Stimulated activated CD4-positive, alpha-beta T cell treated with anti-CD3 and anti-CD28 coated beads, Interleukin-2, amount 100 ng/mL, for 24 hours (primary cell): ENCODE measurements around the gene RBM33.
"Not testable (repeated sequence)": the region's sequence is repeated elsewhere in the genome, so short reads cannot be mapped to it uniquely, and the experiment has no call there.

ENCODE experiments used
- DNase-seq, 2 donors: peaks; one replicate each; pipeline ENCODE4 v3.0.0-alpha.2; 2020

RBM33 gene

DNA sequence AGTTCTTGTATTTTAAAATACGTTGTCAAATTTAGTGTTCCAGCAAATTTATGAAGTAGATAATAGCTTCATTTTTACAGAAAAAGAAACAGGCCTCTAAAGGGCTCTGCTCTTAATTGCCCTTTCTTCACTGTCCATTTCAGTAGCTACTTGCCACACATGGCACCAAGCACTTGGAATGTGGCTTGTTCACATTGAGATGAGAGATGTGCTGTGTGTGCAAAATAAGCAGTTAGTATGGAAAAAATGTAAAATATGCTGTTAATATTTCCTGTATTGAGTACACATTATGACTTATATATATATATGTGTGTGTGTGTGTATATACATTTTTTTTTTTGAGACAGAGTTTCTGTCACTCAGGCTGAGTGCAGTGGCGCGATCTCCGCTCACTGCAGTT, 19.5 kb downstream of the RBM33 start:
- no peak for DNase-seq

DNA sequence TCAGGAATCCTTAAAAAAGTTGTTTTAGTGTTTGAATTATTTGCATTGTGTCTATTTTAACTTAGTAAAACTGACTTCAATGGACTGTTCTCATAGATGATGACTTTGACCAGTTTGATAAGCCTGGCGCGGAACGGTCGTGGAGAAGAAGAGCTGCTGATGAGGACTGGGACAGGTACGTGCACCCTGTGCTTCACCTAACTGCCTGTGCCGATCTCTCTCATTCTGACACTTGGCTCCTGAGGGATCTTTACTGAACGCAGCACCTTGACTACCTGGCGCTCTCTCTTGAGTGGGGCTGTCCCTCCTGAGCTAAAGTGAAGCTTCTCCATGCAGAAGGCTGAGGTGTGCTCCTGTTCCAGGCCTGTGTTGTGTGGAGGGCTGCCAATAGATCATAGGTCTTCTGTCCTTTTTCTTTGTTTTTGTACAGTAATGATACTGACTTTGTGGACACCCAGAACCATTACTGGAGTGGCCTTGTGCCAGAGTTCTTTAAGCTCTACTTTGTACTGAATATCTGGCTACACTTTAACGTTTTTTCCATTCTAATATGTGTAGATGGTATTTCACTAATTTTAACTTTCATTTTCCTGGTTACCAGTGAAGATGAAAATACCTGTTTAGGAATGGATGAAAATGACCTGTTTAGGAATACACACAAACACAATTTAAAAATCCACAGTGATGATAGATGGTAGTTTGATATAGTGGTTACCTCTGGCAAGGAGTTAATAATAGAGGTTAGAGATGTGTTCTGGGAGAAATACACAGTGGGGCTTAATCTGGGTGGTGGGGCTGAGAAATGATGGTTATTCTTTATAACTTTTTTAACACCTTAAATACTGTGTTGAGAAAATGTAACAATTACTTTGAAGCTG, 20.9 kb downstream of the RBM33 start:
- DNase-seq: no peak

DNA sequence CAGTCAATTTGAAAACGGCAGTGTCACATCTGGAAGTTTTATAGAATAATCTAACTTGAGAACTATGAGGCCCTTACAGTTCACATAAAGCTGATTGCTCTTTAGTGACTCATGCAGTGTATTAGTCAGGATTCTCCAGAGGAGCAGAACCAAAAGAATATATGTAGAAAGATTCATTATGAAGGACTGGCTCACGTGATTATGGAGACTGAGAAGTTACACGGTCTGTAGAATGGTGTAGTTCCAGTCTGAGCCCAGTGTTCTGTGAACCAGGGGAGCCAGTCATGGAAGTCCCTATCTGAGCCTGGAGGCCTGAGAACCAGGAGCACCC, 21.5 kb downstream of the RBM33 start:
- DNase-seq: no peak

DNA sequence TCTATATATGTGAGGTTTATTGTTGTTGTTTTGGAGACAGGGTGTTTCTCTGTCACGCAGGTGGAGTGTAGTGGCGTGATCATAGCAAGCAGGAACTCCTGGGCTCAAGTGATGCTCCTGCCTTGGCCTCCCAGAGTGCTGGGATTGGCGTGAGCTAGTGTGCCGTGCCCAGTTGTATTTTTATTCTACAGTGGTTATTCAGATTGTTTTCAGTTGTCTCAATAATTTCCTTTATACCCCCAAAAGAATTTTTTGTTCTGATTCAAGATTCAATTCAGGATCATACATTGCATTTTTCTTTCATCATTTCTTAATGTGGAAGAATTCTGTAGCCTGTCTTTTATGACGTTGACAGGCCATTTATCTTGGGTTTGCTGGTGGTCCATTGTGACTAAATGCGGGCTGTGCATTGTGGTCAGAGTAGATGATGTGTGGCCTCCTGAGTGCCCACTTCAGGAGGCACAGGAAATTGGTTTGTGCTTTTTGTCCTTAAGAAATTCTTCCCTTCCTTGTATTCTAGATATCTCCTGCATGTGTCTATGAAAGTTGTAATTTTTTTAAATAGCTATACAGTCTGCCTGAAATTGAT, 22.9 kb downstream of the RBM33 start:
- no peak for DNase-seq

DNA sequence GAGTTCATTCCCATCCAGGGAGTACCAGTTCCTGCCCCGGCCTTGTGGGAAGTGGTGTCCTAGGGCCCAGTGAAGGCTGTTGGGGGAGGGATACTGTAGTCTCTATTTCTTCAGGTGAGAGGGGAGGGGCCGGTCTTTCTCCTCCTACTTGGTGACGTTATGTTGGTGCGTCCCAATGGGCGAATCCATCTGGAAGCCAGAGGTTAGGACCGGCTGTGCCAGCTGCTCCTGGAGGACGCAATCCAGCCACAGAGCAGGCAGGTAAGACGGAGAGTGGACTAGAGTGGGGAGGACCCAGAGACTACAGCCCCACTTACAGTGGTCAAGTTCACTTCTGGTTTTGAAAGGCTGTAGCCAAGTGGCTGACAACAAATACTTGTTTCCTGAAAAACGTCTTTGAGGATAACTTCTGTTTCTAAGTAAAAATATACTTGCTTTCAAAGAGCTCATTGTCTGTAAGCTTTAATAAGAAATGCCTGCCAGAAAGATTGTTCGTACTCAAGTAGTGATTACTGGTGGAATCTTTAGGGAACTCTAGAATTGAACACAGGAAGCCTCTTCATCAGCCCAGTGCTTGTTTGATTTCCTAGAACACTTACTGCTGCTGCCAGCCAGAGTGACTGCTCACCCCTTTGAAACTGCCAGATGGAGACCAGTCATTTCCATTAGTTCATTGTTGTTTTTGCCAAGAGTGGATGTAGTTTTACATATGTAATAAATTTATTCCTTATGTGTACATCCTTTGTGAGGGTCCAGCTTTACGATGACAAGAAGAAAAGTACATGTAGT, 25.4 kb downstream of the RBM33 start:
- DNase-seq: no peak

DNA sequence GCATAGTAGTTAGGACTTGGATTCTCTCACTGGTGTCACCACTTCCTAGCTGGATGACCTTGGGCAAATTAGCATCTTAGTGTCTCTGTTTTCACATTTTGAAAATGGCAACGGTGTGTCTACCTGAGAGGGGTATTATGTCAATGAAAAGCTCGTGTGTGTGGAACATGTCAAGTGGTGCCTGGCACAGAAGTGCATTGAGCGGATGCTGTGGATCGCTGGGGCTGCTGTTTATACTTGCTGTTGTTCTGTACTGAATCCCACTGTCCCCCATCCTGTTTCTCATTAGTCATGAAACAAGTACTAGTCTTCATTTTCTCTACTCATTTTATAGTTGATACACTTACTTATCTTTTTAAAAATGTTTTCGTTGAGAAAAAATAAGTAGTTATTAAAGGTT, 26.1 kb downstream of the RBM33 start:
- DNase-seq: no peak

DNA sequence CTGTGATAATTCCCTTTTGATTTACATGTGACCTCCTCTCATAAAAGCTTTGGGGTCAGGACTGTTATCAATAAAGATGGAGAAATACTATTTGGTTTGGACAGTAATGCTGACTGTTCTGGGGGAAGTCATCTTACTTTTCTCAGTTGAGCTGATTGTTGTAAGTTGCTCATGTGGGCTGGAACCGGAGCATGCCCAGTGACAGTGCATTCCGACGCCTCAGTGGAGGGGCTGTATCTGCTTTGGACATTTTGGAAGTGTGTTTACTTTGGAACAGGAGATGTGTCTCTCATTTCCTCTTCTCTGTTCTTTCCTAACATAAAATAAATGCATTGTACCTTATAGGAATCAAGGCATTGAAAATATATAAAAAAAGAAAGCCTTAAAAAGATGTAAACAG, 30.1 kb downstream of the RBM33 start:
- DNase-seq: no peak

DNA sequence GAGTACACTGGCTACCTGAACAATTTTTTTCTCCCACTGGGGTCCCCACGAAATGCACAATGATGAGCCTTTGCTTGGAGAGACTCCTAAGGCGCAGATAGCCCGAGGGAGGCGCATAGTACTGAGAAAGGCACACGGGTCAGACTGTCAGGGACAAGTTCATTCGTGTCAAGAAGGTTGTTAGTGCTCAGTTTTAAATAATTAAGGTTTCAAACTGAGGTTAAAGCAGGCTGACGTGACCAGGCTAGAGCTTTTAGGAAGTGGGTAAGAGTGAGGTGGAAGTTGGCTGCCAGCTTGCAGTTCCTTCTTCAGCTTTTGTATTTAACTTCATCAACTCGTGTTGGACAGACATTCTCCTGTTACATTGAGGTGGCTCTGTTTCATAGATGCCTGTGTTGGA, 31.6 kb downstream of the RBM33 start:
- DNase-seq: no peak

DNA sequence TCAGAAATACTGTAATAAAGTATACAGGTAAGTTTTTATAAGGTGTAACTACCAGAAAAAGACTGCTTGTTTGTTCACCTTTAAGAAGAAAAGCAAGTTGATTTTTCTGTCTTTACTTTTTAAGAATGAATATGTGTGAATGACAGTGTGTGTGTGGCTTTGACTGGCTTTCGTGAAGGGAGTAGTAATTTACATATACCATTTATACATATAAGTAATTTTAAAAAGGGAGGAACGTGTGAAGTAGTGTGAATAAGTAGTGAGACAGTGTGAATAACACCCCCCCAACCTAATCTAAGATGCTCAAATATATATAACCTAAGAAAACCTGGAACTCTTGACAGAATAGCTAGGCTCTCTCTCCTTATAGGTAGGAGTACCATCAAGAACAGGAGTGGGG, 33.2 kb downstream of the RBM33 start:
- no peak for DNase-seq

DNA sequence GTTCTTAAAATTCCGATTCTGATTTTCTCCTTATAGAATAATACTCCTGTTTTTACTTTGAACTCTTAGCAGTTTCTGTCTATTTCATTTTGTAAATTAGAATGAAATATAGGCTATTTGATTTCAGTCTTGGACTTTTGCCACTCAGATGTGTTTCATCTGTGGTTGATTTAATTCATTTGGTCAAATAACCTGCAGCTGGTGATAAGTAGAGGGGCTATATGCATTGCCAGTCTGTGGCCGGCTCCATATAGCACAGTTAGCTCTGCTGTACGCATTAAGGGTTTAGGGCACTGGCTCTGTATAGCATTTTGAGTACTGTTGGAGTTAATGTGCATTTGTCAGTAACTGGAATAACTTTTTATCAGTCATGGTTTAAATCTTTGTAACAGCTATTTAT, 35.7 kb downstream of the RBM33 start:
- DNase-seq: no peak

DNA sequence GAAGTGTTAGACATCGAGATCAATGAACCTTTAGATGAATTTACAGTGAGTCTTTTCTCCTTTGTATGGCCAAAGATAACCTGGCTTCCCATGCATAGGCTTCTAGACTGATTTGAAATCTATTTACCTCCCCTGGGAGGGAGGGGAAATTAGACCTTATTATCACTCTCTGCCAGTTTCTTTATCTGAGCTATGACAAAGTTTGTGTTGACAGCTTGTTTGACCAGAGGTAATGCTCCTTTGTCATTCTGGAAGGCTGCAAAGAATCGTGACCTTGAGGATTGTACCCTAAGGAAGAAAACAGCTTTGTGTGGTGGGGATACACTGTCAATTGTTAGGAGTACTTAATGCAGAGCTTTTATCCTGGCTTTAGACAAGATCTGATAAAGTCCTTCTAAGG, 36.4 kb downstream of the RBM33 start:
- DNase-seq: no peak

DNA sequence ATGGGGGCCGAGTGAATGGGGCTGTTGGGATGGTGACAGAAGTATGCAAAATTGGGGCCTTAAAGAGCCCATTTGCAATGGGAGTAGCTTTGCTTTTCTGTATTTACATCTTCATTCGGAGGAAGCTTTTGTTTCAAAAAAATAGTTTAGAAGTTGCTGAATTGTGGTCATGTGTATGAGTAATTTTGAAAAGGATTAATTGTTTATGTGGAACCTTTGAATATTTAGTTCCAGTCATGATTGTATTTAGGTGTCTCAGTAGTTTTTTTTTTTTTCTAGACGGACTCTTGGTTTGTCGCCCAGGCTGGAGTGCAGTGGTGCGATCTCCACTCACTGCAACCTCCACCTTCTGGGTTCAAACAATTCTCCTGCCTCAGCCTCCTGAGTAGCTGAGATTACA, 37.2 kb downstream of the RBM33 start:
- no peak for DNase-seq

DNA sequence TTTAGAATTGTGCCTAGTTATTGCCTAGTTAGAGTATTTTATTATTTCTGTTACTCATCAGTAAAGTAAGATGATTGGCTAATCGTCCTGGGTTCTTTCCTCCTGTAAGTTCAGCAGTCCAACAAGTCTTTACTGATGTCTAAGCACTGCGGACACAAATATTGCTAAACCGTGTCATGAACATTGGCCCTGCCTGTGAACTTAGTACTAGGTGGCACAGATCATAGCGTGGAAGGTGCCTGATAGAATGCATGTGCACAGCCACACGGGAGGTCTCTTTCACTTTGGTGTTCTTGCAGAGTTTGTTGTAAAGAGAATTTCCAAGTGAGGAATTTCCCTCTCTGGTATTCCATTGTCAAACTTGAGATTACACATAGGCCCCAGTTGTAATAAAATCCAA, 38.0 kb downstream of the RBM33 start:
- DNase-seq: no peak

DNA sequence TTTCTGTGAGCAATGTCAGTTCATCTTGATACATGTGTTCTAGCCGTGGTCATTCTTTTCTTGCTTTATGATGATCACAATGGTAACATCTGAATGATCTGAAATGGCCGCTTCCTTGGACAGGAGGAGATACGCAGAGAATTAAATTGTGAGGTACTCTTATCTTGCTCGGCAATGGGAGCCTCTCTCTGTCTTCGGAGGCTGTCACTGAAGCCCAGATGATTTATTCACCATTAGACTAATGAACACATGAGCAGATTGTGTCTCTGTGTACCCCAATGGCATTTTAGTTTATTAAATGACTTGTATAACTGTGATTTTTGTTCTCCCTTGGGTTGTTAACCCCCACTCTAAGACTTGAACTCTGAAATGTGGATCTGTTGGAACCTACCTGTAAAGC, 38.6 kb downstream of the RBM33 start:
- DNase-seq: no peak

DNA sequence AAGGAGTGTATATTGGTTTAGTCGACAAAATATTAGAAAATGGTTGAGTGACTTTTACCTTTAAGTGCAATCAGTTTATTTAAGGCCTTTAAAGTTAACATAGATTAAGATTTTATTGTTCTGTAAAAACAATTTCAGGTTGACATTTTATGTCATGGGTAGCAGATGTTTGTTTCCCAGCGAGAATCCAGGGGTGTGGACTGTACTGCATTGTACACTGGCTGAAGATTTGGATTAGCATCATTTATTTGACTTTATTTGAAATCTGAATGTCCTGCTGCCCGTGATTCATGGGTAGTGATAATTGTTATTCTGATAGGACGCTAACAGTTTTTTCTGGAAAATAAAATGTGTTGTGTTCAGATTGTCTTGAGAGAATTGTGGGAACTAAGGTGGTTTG, 39.3 kb downstream of the RBM33 start:
- no peak for DNase-seq

DNA sequence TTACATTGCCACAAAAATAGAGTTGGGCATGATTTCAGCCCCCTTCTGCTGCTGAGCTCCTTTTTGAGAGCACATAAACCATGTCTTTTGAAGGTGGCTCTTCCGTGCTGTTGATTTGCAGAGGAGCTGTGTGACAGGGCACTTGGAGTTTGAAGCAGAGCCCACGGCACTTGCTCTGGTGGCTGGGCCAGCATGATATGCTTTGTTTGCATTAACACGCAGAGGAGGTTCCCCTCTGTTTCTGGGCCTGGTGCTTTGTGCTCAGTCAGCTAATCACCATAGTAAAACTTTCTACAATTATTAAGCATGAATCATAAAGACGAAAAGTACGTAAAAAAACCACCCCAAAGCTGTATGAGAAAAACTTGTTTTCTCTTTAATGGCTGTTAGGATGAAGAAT, 40.1 kb downstream of the RBM33 start:
- no peak for DNase-seq

DNA sequence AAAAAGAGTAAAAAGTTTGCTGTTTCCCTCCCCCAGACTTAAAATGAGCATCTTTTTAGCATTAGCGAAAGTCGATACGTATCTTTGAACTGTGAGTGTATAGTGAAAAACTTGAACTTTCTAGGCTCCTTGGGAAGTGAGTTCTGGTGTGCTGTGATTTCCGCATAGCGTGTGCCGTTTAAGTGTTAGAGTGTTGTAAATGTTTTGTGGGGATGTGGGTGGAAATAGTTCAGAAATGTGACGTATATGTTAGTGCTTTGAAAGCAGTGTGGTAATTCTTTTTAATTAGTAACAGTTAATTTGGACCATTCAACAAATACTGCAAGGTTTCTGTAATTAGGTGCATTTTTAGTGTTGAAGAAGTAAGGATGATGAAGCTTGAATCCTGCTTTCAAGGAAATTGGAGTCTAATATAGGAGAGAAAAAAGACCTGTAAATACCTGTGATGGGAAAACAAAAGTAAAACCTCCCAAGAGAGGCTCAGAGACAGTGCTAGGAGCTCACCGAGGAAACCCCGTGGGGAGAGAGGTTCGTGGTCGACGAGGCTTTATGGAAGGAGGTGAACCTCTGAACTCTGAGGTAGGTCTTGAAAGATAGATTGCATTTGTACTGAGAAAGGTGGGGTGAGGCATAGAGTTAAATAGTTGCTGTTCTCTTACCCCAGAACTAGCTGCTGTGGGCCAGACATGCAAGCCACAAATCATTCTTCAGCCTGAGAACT, 40.8 kb downstream of the RBM33 start:
- no peak for DNase-seq

DNA sequence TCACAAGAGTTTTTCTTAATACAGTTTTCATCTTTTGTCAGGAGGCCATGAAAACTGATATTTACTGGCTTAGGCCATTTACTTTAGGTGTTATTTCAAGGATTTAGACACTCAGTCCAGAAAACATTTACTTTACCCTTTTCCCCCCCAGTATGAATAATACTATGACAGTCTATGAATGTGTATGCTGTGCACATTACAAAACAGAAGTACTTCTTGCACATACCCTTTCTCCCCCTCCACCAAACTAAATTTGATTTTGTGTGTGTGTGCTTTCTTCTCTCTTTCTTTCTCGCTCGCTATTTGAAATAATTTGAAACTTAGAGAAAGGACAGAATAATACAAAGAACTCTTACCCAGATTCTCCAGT, 41.3 kb downstream of the RBM33 start:
- DNase-seq: no peak

DNA sequence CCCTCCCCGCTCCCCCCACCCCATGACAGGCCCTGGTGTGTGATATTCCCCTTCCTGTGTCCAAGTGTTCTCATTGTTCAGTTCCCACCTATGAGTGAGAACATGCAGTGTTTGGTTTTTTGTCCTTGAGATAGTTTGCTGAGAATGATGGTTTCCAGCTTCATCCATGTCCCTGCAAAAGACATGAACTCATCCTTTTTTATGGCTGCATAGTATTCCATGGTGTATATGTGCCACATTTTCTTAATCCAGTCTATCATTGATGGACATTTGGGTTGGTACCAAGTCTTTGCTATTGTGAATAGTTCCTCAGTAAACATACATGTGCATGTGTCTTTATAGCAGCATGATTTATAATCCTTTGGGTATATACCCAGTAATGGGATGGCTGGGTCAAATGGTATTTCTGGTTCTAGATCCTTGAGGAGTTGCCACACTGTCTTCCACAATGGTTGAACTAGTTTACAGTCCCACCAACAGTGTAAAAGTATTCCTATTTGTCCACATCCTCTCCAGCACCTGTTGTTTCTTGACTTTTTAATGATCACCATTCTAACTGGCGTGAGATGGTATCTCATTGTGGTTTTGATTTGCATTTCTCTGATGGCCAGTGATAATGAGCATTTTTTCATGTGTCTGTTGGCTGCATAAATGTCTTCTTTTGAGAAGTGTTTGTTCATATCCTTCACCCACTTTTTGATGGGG, 42.3 kb downstream of the RBM33 start:
- DNase-seq: not testable (repeated sequence)

DNA sequence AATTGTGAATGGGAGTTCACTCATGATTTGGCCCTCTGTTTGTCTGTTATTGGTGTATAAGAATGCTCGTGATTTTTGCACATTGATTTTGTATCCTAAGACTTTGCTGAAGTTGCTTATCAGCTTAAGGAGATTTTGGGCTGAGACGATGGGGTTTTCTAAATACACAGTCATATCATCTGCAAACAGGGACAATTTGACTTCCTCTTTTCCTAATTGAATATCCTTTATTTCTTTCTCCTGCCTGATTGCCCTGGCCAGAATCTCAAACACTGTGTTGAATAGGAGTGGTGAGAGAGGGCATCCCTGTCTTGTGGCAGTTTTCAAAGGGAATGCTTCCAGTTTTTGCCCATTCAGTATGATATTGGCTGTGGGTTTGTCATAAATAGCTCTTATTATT, 43.8 kb downstream of the RBM33 start:
- not testable (repeated sequence) for DNase-seq

DNA sequence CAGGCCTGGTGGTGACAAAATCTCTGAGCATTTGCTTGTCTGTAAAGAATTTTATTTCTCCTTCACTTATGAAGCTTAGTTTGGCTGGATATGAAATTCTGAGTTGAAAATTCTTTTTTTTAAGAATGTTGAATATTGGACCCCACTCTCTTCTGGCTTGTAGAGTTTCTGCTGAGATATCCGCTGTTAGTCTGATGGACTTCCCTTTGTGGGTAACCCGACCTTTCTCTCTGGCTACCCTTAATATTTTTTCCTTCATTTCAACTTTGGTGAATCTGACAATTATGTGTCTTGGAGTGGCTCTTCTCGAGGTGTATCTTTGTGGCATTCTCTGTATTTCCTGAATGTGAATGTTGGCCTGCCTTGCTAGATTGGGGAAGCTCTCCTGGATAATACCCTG, 46.2 kb downstream of the RBM33 start:
- not testable (repeated sequence) for DNase-seq

DNA sequence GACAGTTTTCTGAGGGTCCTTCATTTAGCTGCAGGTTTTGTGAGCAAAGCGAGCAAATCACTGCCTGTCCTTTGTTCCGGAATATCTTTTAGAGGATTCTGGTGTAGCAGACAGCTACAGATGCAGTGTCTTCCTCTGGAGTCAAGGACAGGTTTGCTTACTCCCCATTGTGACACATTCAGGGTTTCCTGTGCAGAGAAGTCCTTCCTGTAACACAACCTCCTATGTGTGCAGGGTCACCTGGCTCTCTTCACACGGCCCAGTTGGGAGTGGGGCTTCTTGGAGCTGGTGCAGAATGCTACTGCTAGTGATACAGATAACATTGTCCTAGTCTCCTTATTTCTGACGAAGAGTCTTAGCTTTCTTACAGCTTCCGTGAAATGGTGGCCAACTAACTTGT, 47.9 kb downstream of the RBM33 start:
- DNase-seq: no peak

DNA sequence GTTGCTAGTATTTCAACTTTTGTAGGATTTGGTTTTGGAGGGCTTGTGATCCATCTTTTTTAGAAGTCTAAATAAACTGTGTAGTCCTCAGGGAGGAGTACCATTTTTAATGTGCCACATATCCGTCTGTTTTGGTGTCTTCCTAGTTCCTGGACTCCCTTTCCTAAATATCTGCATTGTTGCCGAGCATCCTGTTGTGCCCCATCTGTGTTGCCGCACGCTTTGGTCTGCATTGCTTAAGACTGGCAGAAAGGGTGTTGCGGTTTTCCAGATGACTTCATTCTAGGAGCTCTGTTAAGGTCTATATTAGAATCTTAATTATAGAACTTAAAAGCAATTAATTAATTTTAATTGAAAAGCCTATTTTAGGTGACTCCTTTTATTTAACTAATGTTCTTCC, 49.4 kb downstream of the RBM33 start:
- no peak for DNase-seq
